ENCODE measurements around the gene SVIL. TPM values are rescaled to one million over a fixed set of nuclear protein-coding genes. Genes with fewer than 3 reads are reported as not detected.
"Not testable (repeated sequence)": the region's sequence is repeated elsewhere in the genome, so short reads cannot be mapped to it uniquely, and the experiment has no call there.

The SVIL gene
- total RNA-seq, 1 donor from 2014 or later, result 58.5 TPM

- no peak for TF ChIP-seq CTCF (conservative IDR thresholded peaks at IDR 0.05; ENCODE audit: low read depth, low read length)
- H3K4me3 ChIP-seq (ENCODE audit: low read depth, low read length), result no peak overlapping the region
- no peak for DNase-seq (ENCODE audit: low read depth)
These were observed 79.6 kb downstream of the SVIL start for GRCh38 chr10:29555091-29555745.

- DNase-seq (ENCODE audit: low read depth), result no peak
- TF ChIP-seq CTCF (conservative IDR thresholded peaks at IDR 0.05; ENCODE audit: low read depth, low read length), result peak; percentile 17
- H3K4me3 ChIP-seq (ENCODE audit: low read depth, low read length), result no peak overlapping the region
These were observed 80.1 kb downstream of the SVIL start for GRCh38 chr10:29554660-29555059.

- no peak for TF ChIP-seq CTCF (conservative IDR thresholded peaks at IDR 0.05; ENCODE audit: low read depth, low read length)
- no peak for DNase-seq (ENCODE audit: low read depth)
- H3K4me3 ChIP-seq (ENCODE audit: low read depth, low read length), result no peak overlapping the region
These were observed 81.1 kb downstream of the SVIL start for GRCh38 chr10:29553544-29554250.

GRCh38 chr10:29553116-29553515, 81.7 kb downstream of the SVIL start:
- DNase-seq (ENCODE audit: low read depth); H3K4me3 ChIP-seq (ENCODE audit: low read depth, low read length): not testable (repeated sequence)

- not testable (repeated sequence) for DNase-seq (ENCODE audit: low read depth); H3K4me3 ChIP-seq (ENCODE audit: low read depth, low read length)
These were observed 85.3 kb downstream of the SVIL start for GRCh38 chr10:29549493-29549892.

- no peak for DNase-seq (ENCODE audit: low read depth)
- no peak for TF ChIP-seq CTCF (conservative IDR thresholded peaks at IDR 0.05; ENCODE audit: low read depth, low read length)
- H3K4me3 ChIP-seq (ENCODE audit: low read depth, low read length), result no peak overlapping the region
These were observed 87.9 kb downstream of the SVIL start for GRCh38 chr10:29546773-29547313.

GRCh38 chr10:29545122-29545521, 89.6 kb downstream of the SVIL start:
- no peak for TF ChIP-seq CTCF (conservative IDR thresholded peaks at IDR 0.05; ENCODE audit: low read depth, low read length)
- no peak overlapping the region for H3K4me3 ChIP-seq (ENCODE audit: low read depth, low read length)
- no peak for DNase-seq (ENCODE audit: low read depth)

GRCh38 chr10:29543715-29544114, 91.1 kb downstream of the SVIL start:
- no peak for TF ChIP-seq CTCF (conservative IDR thresholded peaks at IDR 0.05; ENCODE audit: low read depth, low read length)
- no peak overlapping the region for H3K4me3 ChIP-seq (ENCODE audit: low read depth, low read length)
- DNase-seq (ENCODE audit: low read depth), result no peak

Data from epithelial cell of proximal tubule (primary cell).